Measurements from ENCODE around the gene GRIN2A. TPM values are rescaled to one million over a fixed set of nuclear protein-coding genes. Genes with fewer than 3 reads are reported as not detected.

Gene GRIN2A
- total and polyA plus RNA-seq, 2 donors (not counting 3 experiments of a cell fraction or from before 2014, with no cell fraction given), result not detected

GRCh38 chr16:9862327-9862726 lies 319.9 kb downstream of the GRIN2A start:
- Histone ChIP-seq H3K4me3 (replicated peaks in 1 of 3; ENCODE audit: insufficient read depth in 1 of 3, low read depth in 1 of 3, low read length in 3 of 3) (no peak overlapping the region), H3K79me2 (ENCODE audit: control insufficient read depth, insufficient read depth, low read length) (no peaks in the 10 kb centered on the region), H3K9me1 (replicated peaks; ENCODE audit: control insufficient read depth, extremely low read depth, insufficient read depth, low read length) (no peaks in the 10 kb centered on the region), H3K4me2 (ENCODE audit: insufficient read depth, low read length) (no peak overlapping the region), H2AFZ (ENCODE audit: low read depth, low read length) (no peak overlapping the region), H3K9me3 (replicated peaks; ENCODE audit: control insufficient read depth, insufficient read depth, low read length) (no peaks in the 10 kb centered on the region), H3K36me3 (ENCODE audit: control insufficient read depth in 2 of 2, extremely low read depth in 1 of 2, insufficient read depth in 2 of 2, low read length in 2 of 2) (no peaks in the 10 kb centered on the region), H3K9ac (replicated peaks; ENCODE audit: extremely low read depth, insufficient read depth, low read length) (no peak overlapping the region), H3K4me1 (ENCODE audit: control insufficient read depth, extremely low read depth, insufficient read depth, low read length) (no peaks in the 10 kb centered on the region), H3K27ac (ENCODE audit: insufficient read depth, low read depth, low read length) (no peak overlapping the region), H3K27me3 (ENCODE audit: control insufficient read depth in 2 of 2, insufficient read depth in 2 of 2, low read length in 2 of 2) (no peaks in the 10 kb centered on the region), H4K20me1 (replicated peaks; ENCODE audit: control insufficient read depth, extremely low read depth, insufficient read depth, low read length) (no peaks in the 10 kb centered on the region)
- ChIA-PET POLR2A (no interaction called here), CTCF (no interaction called here)
- dilution Hi-C loops (cut with MboI; ENCODE audit: extremely low pct_ligation_motif_present, low sequenced_read_pairs) (no loop called here), intact Hi-C loops (cut with micrococcal nuclease) (no loop called here)
- DNase-seq (ENCODE audit: low read depth, low spot score), result no peak
- TF ChIP-seq, protein P1, sequence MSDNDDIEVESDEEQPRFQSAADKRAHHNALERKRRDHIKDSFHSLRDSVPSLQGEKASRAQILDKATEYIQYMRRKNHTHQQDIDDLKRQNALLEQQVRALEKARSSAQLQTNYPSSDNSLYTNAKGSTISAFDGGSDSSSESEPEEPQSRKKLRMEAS (IDR thresholded peaks at IDR 0.05; ENCODE audit: insufficient read depth, insufficient read length), result no peak
- no peak for FAIRE-seq
- BruUV-seq (replicated peaks), result no TSS peak

GRCh38 chr16:9860876-9861275 lies 321.4 kb downstream of the GRIN2A start:
- Histone ChIP-seq H3K79me2 (ENCODE audit: control insufficient read depth, insufficient read depth, low read length) (no peaks in the 10 kb centered on the region), H3K4me1 (ENCODE audit: control insufficient read depth, extremely low read depth, insufficient read depth, low read length) (no peaks in the 10 kb centered on the region), H3K9me3 (replicated peaks; ENCODE audit: control insufficient read depth, insufficient read depth, low read length) (no peaks in the 10 kb centered on the region), H3K27me3 (ENCODE audit: control insufficient read depth in 2 of 2, insufficient read depth in 2 of 2, low read length in 2 of 2) (no peaks in the 10 kb centered on the region), H3K27ac (ENCODE audit: insufficient read depth, low read depth, low read length) (no peak overlapping the region), H4K20me1 (replicated peaks; ENCODE audit: control insufficient read depth, extremely low read depth, insufficient read depth, low read length) (no peaks in the 10 kb centered on the region), H3K9ac (replicated peaks; ENCODE audit: extremely low read depth, insufficient read depth, low read length) (no peak overlapping the region), H3K4me3 (replicated peaks in 1 of 3; ENCODE audit: insufficient read depth in 1 of 3, low read depth in 1 of 3, low read length in 3 of 3) (no peak overlapping the region), H3K36me3 (ENCODE audit: control insufficient read depth in 2 of 2, extremely low read depth in 1 of 2, insufficient read depth in 2 of 2, low read length in 2 of 2) (no peaks in the 10 kb centered on the region), H2AFZ (ENCODE audit: low read depth, low read length) (no peak overlapping the region), H3K4me2 (ENCODE audit: insufficient read depth, low read length) (no peak overlapping the region), H3K9me1 (replicated peaks; ENCODE audit: control insufficient read depth, extremely low read depth, insufficient read depth, low read length) (no peaks in the 10 kb centered on the region)
- no TSS peak for BruUV-seq (replicated peaks)
- DNase-seq (ENCODE audit: low read depth, low spot score), result no peak
- TF ChIP-seq POLR2AphosphoS5 (IDR thresholded peaks at IDR 0.05; ENCODE audit: insufficient read depth, low read depth, low read length), result no peak
- no peak for TF ChIP-seq MYC (IDR thresholded peaks at IDR 0.05; ENCODE audit: low read depth, low read length)
- TF ChIP-seq EZH2 (IDR thresholded peaks at IDR 0.05; ENCODE audit: borderline replicate concordance, low read depth, low read length, severe bottlenecking), result no peak
- no peak for TF ChIP-seq FOS (IDR thresholded peaks at IDR 0.05; ENCODE audit: borderline replicate concordance, insufficient read depth, low read length)
- no peak for TF ChIP-seq CTCF (IDR thresholded peaks at IDR 0.05; ENCODE audit: extremely low read depth in 1 of 2, insufficient read depth in 1 of 2, low read depth in 1 of 2, low read length in 2 of 2)
- TF ChIP-seq POLR2A (IDR thresholded peaks at IDR 0.05; ENCODE audit: low read depth, low read length), result no peak
- TF ChIP-seq, protein P1 (IDR thresholded peaks at IDR 0.05; ENCODE audit: insufficient read depth, insufficient read length), result no peak
- TF ChIP-seq JUN (IDR thresholded peaks at IDR 0.05; ENCODE audit: borderline replicate concordance, insufficient read depth, insufficient read length, low read depth), result no peak
- ChIA-PET CTCF (no interaction called here), POLR2A (no interaction called here)
- dilution Hi-C loops (cut with MboI; ENCODE audit: extremely low pct_ligation_motif_present, low sequenced_read_pairs), result no loop called here
- FAIRE-seq, result no peak
- intact Hi-C loops (cut with micrococcal nuclease), result no loop called here
